CD1c-positive myeloid dendritic cell (primary cell): ENCODE measurements around the gene DLG2.

Source experiments
- DNase-seq: peaks from one replicate; pipeline ENCODE4 v3.0.0-alpha.2; 2016; ENCODE audit errors: extremely low spot score

The DLG2 gene

DNA sequence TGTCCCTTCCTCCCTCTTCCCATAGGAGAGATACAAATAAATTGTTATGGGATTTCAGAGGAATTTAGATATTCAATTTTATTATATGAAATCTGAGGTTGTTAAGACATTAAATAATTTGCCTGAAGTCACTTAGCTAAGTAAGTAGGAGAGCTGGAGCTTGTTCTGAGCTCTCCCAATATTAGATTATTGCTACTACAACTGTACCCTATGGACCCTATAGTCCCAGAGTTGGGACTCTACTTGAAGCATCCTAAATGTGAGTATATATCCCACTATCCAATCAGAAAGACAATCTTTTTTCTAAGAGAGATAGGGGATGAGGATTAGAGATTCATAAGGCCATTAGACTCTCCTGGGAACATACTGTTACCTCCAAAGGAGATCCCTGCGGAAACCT is 1130.0 kb downstream of the DLG2 start:
- no peak for DNase-seq

DNA sequence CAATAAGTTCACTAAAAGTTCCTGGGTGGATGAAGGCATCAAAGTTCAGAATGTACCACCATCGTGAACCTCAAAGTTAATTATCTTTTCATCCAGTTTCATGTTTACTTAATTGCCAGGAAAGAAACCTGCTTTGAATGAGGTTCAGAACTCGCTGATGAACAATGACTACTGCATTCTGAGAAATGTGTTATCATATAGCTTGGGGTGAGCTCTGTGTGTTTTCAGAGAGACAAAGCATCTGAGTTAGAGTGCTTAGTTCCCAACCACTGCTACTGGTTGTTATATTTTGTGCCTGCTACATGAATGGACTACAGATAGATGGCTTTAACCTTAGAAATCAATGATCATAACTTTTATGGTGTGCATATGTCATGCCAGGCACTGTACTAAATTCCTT is 1131.0 kb downstream of the DLG2 start:
- no peak for DNase-seq

DNA sequence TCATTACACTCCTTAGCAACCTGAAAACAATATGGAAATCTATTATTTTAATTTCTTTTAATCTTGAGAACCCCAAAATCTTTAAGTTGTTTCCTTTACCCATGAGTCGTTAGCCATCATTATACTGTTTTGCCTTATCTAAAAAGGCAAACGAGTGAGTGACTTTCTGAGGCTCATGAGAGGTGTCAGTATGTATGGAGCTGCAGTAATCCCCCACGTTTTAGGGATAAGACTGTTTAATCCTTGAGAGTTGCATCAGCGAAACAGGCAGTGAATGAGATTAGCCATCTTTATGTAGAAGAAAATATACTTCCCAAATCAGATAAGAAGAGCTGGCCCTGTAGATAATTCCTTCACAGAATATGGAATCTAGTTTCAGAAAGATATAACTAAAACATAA is 1147.0 kb downstream of the DLG2 start:
- DNase-seq: no peak

DNA sequence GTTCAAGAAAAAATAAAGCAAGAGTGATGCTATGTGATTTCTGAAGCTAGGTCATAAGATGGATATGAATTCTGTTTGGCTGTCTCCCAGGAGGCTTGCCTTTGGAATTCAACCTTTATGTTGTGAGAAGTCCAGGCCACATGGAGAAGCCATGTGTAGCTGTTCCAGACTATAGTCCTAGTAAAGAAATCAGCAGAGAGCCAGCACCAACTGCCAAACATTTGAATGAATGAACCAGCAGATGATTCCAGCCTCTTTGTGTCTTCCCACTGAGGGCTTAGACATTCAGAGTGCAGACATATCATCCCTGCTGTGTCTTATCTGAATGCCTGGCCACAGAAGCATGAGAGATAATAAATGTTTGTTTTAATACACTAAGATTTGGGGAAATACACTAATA is 1150.6 kb downstream of the DLG2 start:
- DNase-seq: no peak

DNA sequence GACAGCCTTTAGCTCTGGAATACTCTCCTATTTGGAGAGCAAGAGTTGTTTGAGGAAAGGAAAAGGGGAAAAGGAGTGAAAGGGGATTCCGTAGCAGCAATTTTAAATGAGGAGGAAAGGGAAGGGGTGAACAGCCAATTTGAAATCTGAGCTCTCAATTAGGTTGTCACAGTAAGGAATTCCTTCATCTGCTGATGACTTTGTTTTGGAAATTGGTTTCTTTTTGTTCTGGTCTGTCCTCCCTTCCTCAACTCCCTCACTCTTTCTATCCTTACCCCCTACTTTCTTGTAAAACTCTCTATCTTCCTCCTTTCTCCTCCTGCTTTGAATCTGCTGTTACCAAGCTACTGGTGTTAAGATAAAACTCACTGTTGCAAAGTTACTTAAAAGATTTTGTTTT is 1155.6 kb downstream of the DLG2 start:
- DNase-seq: no peak

DNA sequence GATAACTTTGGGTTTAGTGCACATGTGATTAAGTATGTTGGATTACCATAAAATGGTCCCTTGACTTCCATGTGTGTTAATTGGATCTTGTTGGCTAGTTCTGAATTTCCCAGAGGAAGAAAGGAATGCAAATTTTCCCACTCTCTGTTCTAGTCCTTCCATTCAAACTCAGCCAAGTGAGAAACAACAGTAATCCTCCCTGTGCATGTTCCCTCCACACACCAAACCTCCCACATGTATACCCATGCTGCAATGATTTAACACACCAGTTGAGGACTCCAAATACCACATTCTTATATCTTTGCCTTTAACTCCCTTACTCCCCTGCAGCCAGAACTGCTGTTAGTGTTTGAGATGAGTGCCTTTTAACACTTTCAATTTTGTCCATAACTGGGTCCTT is 1158.9 kb downstream of the DLG2 start:
- DNase-seq: no peak

DNA sequence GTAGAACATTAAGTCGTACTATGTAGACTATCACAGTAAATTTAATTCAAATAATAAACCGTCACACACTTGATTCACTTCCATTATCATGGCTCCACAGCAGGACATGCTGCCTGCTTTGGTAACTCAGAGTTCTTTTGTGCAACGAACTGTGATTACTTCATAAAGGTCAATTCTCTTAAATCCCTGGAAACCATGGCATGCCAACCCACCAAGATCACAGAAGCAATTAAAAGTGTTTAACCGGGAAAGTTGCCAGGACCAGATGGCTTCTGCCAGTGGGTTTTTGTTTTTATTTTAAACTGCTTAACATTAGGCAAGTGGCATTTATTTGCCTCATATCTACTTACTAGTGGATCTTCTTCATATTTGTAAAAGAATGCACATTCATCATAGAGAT is 1162.1 kb downstream of the DLG2 start:
- DNase-seq: no peak

DNA sequence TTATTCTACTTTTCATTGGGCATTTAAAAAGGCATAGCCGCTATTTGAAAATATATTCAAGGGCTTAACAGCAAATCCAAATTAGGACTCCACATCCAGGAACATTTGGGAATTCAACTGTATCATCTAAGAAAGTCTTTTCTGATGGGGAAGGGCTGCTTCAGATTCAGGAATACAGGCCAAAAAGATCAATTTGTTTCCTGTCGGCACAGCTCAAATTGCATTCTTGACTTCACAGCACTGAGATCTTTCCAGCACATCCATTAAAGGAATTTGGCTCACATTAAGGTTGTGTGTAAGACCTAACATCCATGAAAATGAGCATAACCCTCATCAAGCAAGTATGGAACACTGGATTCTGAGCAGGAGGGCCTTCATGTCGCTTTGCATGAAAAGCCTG is 1171.5 kb downstream of the DLG2 start:
- DNase-seq: no peak

DNA sequence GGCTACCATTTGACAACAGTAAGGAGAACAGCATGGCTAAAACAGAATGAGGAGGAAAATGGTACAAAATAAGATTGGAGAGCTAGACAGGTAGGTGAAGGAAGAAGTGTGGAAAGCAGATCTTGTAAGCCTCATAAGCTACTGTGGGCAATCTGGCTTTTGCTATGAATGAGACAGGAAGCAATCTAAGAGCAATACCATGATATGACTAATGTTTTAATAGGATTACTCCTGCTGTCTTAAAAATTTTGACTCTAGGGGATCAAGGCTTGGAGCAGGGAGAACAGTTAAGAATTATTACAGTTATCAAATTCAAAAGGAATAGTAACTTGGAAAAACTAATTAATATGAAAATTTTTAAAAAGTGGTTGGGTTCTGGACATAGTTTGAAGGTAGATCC is 1174.9 kb downstream of the DLG2 start:
- DNase-seq: no peak

DNA sequence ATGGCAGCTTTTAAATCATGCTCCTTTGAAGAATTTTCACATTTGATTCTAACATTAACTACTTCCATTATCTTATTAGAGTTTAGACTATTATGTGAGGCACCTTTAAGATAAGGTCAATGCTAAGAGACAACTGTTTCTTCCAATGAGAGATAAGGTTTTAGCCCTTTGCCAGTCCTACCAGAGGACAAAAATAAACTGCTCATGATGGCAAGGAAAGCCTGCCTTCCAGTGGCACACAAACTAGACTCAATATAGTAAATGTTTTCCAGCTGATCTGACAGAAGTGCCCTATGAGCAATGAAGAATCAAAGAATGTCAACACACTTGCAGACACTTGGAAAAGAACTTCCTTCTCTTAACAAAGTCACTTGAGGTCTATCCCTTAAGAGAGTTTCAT is 1188.6 kb downstream of the DLG2 start:
- DNase-seq: no peak

DNA sequence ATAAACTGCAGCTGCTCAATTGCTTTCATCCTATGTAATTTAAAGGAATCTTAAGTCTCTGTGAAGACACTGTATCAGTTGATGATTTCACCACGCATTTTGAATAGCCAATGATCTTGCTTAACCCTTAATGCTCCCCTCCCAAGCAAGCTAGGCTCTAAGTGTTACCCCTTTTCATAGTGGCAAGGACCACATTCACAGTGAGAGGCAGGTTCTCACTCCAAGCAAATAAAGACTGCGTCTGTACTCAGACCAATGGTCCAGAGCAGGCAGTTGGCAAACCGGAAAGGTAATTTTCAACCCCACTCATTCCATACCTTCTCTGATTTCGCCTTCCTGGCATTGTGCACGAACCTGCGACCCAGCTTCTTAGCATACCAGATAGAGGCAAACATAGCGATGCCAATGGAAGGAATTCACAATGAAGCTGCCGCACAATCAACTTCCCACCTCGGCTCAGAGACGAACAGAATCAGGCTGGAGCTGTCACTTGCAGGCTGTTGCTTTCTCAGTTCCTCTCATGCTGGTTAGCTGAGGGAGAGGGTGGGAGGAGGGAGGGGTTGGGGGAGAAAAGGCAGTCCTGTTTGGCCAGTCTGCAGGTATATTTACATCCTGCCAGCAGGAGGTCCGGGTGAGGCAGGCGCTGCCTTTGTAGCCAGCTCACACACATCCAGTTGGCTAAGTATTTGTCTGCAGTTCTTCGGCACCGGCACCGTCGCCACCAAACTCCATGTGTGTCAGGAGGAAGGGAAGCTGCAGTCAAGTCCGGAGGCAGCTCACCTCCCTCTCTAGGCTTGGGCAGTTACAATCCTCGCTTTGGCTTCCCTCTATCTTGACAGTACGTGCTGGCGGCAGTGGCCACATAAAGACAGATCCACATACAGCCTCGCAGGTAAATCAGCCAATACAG is 1189.8 kb downstream of the DLG2 start:
- no peak for DNase-seq

DNA sequence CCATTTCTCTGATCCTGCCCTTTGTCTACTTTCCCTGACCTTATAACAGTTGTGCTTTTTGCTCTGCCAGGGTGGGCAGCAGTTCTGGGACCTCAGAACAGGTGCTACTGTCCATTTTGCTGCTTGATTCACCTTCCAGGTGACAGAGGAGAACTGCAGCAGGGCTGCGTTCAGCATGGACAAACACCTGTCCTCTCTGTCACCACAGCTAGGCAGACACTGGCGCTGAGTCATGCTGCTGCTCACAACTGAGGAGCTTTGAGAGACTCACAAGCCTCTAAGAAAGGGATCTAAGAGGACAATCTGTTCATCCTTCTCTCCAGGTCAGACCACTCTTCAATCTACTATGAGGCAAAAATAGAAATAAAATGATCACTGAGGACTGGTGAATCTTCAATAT is 1196.5 kb downstream of the DLG2 start:
- DNase-seq: no peak

DNA sequence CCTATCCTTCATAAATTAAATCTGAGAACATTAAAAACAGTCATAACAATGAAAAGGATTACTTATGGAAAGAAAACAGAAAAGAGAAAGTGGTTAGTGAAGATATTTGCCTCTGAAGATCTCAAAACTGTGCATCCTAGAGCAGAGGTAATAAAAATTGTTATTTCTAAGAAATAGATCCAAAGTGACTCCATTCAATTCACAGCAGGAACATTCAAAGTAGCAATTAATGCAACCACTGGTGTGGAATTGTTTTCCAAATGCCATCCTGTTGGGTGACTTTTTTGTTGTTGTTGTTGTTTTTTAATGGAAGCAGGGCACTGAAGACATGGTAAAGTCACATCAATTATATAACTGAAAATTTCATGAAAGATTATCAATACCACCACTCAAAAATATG is 1201.5 kb downstream of the DLG2 start:
- no peak for DNase-seq

DNA sequence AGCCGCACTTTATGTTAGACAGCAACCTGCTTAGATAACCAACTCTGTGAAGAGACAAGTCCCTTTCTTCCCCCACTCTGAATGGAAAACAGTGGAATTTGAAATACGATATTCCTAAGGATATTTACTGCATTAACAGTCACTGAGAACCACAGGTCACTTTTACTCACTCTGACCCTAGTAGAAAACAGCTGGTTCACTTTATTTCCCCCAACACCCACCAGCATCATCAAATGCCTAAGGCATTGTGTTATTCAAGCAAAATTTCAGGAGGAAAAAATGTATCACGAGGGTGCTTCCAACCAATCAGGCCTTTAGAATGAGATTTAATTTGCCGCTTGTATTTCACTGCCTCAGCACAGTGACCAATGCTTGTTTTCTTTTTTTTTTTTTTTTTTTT is 1206.9 kb downstream of the DLG2 start:
- DNase-seq: no peak

DNA sequence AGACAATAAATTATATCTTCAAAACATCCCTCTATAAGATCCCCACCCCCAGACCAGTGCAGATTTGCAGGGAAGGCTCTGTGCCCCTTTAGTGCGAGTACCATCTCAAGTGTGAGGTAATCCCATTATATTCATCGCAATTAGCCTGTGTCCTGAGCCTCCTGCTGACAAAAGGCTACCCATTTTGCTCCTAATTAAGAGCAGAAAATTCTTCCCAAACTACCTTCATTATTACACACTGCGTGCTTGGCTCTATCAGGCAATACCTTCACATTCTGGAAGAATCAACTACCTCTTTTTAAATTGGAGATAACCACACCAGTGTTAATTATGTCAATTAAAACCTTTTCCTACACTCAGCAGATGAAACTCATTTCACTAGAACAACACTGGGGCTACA is 1207.5 kb downstream of the DLG2 start:
- no peak for DNase-seq

DNA sequence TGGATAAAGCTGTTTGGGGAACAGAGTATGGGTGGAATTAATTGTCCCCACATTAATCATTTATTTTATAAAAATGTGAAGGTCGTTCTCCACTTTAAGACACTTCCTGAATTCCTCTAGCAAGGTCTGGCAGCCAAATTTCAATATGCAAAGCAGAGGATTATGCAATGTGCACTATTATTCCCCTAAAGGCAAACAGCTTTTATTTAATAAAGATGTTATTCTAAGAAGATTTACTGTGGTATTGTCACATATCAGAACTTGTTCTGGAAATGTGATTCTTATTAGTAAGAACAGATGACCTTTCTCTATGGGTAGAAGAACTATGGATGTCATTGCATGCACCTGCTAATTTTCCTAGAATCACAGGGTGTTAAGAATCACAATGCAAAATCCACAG is 1212.2 kb downstream of the DLG2 start:
- DNase-seq: no peak

DNA sequence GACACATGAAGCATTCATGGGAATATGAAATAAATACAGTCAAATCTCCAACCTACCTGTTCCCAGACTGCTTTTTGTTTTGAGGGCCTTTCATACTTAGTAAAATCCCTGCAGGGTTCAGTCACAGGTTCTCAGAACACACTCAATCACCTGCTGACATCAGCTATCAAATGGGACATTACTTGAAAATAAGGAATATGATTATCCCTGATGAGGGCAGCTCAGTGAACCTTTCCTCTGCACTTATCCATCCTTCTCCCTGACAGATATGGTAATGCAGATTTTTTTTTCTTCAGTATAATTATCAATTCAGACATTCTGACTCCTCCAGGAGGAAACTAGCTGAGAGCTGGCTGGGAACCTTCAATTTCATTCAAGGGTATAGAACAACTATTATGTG is 1213.6 kb downstream of the DLG2 start:
- DNase-seq: no peak

DNA sequence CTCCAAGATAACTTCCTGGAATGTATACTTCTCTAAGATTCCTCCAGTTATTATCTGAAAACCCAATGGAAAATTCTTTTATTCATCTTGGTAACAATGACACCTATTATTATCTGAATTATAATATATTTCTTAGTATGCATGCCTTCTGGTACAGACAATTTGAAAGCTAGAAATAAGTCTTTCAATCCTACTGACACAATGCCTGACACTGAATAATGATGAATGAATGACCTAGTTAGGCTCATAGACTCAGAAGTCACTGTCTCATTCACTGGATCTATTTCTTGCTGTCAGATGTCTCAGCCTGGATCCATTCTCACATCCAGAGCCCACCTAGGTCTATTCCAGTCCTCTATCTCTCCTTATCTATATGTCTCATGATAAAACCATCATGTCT is 1214.3 kb downstream of the DLG2 start:
- no peak for DNase-seq

DNA sequence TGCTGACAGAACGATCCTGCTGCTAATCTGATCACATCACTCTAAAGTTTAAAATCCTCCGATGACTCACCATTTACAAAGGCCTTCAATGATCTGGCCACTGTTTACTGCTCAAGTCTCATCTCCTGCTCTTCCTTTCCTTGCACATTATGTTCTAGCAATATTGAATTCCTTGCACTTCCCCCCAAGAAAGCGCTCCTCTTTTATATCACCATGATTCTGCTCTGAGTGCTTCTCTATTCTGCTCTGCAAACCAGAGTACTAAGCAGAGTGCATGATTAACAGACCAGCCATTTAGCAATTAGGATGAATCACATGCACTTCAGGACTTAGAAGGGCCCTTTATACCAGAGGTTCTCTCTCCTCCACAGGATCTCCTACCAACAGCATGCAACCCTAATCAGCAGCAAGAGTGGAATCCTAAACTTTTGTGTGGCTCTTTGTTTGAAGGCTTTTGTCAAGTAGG is 1218.2 kb downstream of the DLG2 start:
- DNase-seq: no peak

DNA sequence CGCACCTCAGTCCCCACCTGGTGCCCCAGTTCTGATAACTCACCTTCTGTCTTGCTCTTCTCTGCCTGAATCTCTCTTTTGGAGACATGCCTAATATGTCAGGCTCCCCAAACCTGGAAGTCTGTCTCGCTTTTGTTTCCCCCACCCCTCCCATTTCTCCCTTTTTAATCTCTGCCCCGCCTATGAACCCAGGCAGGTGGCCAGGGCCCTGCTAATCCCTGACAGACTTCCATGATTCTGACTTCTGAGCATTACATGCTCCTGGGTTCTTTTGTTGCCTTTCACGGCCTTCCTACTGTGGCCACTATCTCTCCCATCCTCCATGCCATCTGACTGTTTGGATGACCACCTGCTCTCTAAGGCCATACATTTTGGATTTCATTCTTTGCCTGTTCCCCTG is 1220.1 kb downstream of the DLG2 start:
- no peak for DNase-seq

DNA sequence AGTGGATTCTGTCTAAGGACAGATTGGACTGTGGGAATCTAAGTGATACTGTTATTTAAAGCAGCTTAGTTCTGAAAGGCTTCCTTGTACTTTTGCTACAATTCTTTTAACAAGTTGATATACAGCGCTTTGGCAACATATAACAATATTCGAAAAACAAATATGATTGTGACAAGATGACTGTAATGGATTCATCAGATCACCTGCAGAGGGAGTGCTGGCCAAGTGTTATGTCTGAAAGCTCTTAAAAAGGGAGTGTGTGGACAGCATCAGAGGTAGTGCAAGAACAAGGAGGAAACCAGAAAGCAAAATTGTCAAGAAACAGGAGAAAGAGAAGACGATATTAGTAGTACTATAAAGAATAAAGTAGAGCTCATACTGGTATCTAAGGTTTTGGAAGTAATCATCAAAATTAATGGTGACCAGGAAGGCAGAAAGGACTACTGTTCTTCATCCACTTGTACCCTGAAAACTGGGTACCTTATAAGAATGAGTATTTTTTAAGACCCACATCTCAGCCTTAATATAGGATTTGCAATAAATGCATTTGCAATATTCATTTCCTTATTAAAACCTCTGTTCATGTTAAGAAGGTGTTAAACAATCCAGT is 1229.0 kb downstream of the DLG2 start:
- no peak for DNase-seq

DNA sequence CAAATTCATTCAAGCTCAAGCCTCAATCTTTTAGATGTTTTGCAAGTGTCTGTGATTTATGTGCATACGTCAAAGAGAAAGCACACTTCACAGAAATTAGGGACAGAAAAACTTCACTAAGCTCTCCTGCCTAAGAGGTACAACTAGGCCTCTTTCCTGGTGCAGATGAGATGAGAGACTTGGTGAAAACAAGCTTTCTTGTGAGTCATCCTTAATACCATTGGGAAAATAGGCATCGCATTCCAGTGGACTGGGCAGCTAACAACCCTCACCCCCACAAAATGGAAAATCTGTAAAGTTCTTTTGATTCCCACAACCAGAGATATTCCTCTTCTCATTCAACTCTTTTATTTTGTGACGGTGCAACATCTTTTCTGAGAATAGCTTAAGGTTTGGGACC is 1230.6 kb downstream of the DLG2 start:
- no peak for DNase-seq

DNA sequence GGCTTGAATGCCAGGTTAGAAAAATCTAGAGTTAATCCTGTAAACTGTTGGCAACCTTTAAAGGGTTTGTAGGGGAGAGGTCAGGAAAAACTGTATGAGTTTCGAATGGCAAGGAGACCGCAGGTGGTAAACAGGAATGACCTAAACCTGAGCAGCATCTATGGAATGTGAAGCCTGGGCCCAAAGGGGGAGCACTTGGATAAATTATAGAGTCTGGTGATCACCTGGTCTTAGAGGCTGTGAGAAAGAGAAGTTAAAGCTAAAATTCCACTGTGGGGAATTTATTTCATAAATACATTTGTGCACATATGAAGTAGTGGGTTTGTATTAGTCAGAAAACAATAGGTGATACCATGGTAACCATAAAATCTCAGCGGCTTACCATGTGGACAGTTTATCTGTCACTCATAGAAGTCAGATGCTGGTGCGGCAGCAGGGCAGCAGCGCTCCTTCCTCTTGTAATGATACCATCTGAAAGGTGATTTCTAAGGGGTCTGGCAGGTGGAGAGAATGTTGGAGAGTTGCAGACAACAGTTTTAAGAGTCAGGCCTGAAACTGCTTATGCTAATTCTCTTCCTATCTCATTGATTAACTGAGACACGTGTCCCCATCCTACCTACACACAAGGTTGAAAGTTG is 1236.6 kb downstream of the DLG2 start:
- DNase-seq: no peak
